Breast epithelium (tissue), 3 donors: ENCODE measurements around the gene MRTFA.
"Not testable (repeated sequence)": the region's sequence is repeated elsewhere in the genome, so short reads cannot be mapped to it uniquely, and the experiment has no call there.

Experiments
- CTCF ChIP-seq, 3 donors: fragments of 450-650 bp; IDR thresholded peaks; one replicate each; pipeline ENCODE4 v1.5.1; 2016 to 2017; ENCODE audit warnings: antibody characterized with exemption in 3 of 3, mild to moderate bottlenecking in 3 of 3, moderate library complexity in 3 of 3
- POLR2A ChIP-seq: fragments of 450-650 bp; IDR thresholded peaks from one replicate; pipeline ENCODE4 v1.6.1; 2016; ENCODE audit warnings: antibody characterized with exemption, mild to moderate bottlenecking, moderate library complexity

- TF ChIP-seq CTCF (IDR thresholded peaks at IDR 0.05); POLR2A: not testable (repeated sequence)
Measured at GRCh38 chr22:40536149-40536548, 100.4 kb downstream of the MRTFA start.
